CD4-positive, alpha-beta T cell treated with Interleukin-12 subunit alpha and Interleukin-12 subunit beta, for 1 hour (primary cell): ENCODE measurements around the gene PLD6.

Source experiments
- DNase-seq: peaks from one replicate; pipeline ENCODE4 v3.0.0-alpha.2; 2020

The PLD6 gene

GRCh38 chr17:17226451-17227265, 20.5 kb upstream of the PLD6 start:
- no peak for DNase-seq

DNA sequence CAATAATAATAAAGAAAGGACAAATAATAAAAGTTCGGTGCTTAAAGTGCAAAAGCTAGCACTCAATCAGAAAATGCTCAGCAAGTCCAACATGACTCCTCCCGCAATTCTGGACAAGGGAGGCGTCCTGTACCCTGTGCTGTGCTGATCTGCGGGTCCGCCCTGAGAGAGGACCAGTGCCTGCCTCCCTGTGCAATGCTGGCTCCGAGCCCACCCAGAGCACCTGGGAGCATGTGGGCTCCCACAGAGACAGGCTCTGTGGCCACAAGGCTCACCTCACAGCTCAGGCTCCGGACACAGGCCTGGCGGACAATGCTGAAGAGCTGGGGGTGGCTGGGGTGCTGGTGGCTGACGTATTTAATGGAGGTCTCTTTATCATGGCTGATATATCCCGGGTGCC, 19.8 kb upstream of the PLD6 start:
- no peak for DNase-seq

DNA sequence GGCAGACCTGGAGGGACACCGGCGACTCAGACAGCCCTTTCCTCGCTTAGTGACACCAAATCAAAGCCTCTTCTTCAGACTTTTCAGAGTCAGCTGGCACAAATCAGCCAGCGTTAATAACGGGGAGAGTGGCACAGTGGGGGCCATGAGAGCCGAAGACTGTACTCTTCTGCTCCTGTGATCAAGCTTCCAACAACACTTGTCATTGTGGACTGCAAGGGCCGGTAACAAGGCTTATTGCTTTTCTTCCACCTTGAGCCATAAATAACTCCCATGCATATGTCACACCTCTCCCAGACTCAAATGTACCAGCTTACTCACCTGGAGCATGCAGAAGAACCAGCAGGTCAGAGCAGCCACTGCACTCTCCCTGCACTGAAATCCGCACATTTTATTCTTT, 18.0 kb upstream of the PLD6 start:
- DNase-seq, result no peak

DNA sequence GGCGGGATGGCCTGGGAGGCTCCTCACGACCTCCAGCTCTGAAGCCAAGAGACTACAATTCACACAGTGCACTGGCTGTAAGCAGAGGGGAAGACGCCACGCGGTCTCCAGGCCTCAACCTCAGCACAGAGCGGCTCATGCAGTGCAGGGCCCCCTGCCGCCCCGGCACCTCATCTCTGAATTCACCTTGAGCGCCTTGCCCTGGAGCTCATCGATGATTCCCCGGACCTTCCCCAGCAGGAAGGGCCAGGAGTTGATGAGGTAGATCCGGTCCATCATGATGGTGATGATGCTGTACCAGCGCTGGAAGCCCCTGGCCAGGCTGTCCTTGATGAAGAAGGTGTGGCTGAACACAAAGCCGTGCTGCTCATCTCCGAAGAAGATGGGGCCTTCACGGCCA, 17.6 kb upstream of the PLD6 start:
- DNase-seq, result no peak

- no peak for DNase-seq
Observed at GRCh38 chr17:17221329-17221728, 15.2 kb upstream of the PLD6 start.

- DNase-seq, result no peak
Observed at GRCh38 chr17:17220529-17220928, 14.4 kb upstream of the PLD6 start.

DNA sequence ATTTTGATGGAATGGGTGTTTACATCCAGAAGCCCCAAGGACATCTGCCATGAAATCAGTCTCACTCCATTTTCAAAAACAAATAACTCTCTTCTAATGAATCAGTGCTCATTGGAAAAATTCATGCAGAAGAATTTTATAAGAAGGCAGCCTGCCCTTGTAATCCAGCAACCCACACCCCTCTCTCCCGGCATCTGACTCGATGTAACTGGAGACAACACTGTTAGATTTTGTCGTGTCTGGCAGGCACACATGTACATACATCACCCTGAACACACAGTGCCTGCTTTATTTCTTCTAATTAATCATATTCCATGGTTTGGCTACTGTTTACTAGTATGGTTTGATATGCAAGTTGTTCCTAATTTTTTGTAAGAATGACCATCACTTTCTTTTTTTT, 11.9 kb upstream of the PLD6 start:
- no peak for DNase-seq

- no peak for DNase-seq
Observed at GRCh38 chr17:17216776-17217175, 10.6 kb upstream of the PLD6 start.

- DNase-seq, result no peak
Observed at GRCh38 chr17:17216236-17216635, 10.1 kb upstream of the PLD6 start.

GRCh38 chr17:17215575-17215974, 9.4 kb upstream of the PLD6 start:
- DNase-seq, result no peak

GRCh38 chr17:17214646-17215436, 8.7 kb upstream of the PLD6 start:
- no peak for DNase-seq

GRCh38 chr17:17213775-17214174, 7.6 kb upstream of the PLD6 start:
- no peak for DNase-seq

GRCh38 chr17:17207998-17208397, 1.9 kb upstream of the PLD6 start:
- no peak for DNase-seq

GRCh38 chr17:17206913-17207335, 791 bp upstream of the PLD6 start:
- no peak for DNase-seq

- peak; percentile 54 for DNase-seq
Observed at GRCh38 chr17:17205368-17206123, 587 bp downstream of the PLD6 start.

DNA sequence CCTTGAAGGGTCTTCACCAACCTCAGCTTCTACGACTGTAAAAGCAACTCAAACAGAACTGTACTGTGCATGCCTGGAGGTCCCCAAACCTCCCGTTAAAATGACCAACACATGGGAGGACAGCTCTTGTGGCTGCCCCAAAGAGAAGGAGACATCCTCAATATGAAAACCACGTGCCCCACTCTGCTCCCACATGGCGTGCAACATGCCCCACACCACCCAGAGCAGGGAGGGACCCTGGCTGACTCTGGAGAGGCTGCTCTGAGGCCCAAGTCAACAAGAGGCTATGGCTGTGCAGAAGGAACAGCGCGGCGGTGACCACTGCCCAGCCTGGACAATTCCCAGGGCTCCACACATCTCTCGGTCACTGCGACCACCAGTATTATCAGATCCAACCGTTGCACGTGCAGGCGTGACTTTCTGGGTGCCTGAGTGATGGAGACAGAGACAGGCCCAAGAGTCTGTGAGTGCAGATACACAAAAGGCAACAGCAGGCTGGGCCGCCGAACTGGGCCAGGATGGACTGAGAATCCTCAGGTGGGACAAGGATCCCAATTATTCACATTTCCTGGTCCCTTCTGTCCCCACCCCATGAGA, 1.4 kb downstream of the PLD6 start:
- DNase-seq, result no peak

DNA sequence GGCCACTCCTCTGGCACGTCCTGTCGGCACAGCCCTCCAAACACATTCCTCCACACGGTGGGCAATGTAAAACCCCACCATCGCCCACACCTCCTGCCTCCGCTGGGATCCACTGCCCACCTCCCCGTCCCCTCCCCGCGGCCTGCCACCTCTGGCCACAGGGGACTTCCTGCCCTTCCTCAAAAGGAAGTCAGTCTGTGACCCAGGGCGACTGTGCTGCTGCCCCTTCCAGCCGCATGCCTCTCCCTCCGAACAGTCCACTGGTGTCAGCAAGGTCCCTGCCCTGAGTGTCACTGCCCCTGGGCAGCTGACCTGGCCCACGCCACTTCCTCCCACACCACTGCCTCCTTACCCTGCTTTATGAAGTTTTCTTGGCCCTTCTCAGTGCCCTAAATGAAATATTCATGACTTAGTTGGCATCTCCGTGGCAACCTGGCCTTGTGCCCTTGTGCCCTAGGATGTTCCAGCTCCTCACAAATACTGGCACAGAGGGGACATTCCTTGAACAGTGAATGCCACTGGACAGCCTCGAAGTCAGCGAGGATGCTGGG, 2.0 kb downstream of the PLD6 start:
- DNase-seq, result no peak

DNA sequence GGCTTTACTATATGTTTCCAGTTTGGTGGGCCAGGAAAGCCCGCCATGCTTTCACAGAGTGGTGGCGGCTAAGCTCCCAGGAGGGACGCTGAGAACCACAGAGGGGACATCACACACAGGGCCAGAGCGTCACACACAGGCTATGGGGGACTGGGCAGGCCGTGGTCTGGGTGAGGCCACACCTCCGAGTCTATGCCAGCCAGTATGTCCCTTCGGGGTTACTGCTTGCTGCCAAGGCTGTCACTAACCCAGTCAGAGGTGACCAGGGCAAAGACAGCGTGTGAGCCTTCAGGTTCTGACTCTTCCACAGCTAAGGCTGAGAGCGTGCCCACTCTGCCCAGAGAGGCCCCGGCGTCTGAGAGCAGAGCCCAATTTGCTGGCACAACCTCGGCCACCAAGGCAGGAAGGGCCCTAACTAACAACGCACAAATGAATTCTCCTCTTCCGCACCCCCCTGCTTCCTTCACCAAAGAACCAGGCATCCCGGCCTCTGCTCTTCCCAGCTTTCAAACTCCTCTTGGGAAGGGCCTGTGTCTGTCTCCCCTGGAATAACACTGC, 2.9 kb downstream of the PLD6 start:
- no peak for DNase-seq

GRCh38 chr17:17201907-17202306, 4.2 kb downstream of the PLD6 start:
- no peak for DNase-seq

DNA sequence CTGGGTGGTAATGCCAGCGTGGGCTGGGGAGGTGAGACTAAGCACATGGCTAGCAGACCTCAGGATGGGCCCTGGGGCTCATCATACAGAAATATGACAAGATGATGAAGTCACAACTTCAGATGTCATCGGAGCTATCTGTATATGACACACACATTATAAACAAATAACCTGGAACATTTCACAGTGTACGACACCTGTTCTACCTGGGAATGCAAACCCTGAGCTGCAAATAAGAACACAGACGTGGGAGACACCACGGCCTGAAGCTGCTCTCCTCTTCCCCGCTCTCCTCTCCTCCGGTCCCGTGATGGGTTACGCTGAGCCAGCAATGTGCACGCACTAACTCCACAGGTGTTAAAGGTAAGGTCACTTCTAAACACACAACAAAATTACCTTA, 4.9 kb downstream of the PLD6 start:
- no peak for DNase-seq

- DNase-seq, result no peak
Observed at GRCh38 chr17:17200831-17201230, 5.3 kb downstream of the PLD6 start.

- DNase-seq, result no peak
Observed at GRCh38 chr17:17200311-17200710, 5.8 kb downstream of the PLD6 start.

DNA sequence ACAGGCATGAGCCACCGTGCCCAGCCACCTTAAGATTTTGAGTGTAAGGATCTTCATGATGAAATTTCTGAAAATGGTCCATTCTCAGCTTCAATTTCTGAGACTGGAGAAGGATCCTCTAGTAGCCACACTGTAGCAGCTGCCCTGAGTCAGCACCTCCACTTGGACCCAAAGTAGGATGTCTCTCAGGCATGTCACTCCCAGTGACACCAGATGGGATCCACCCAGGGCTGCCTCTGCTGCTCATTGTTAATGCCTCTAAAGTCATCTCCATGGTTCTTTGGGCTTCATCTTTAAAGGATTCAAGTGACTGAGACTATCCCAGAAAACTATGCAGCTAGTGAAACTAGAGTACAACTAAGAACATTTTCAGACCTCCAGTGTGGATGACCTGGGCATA, 7.9 kb downstream of the PLD6 start:
- DNase-seq, result no peak
